Muscle of back (tissue), 11 donors: ENCODE measurements around the gene COQ8A. TPM values are rescaled to one million over a fixed set of nuclear protein-coding genes. Genes with fewer than 3 reads are reported as not detected.
A peak's percentile ranks its signal among the peaks of the same experiment; 100 is the strongest.
"Not testable (repeated sequence)": the region's sequence is repeated elsewhere in the genome, so short reads cannot be mapped to it uniquely, and the experiment has no call there.

Experiments
- DNase-seq, 3 donors: peaks; one replicate each; pipeline versions ENCODE4 v3.0.0 to v3.0.0-alpha.2; 2013
- polyA plus RNA-seq, 10 donors: library from polyadenylated mRNA; unstranded; fragments of 120-200 nt; gene quantifications; one replicate each; pipeline ENCODE4 v1.2.1, GENCODE V29; 2013; ENCODE audit not compliant: insufficient read length in 10 of 10

The COQ8A gene
- polyA plus RNA-seq, 10 donors = 34.0 to 74.5 (median 54.9) TPM

DNA sequence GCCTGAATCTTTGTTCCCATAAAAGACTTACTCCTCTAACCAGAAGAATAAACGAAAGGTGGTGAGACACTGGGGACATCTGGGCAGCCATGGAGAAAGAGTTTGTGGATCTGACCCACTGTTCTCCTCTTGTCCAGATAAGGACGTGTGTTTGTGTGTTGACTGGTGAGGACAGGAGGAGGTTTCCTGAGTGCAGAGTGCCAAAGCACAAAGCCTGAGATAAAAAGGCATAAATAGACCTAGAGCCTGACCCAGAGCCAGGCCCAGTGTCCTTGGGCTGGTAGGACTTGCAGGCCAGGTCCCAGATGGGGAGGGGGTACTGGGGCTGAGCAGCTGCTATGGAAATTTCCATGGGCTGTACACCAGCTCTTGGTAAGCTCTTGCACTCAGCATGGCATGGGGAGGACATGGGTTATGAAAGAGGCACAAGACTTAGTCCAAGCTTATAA, 19.6 kb upstream of the COQ8A start:
- DNase-seq = no peak

- DNase-seq = no peak
Measured at GRCh38 chr1:226921504-226921903, 18.6 kb upstream of the COQ8A start.

GRCh38 chr1:226929260-226930111, 10.6 kb upstream of the COQ8A start:
- not testable (repeated sequence) for DNase-seq

GRCh38 chr1:226934483-226935237, 5.4 kb upstream of the COQ8A start:
- DNase-seq = no peak

DNA sequence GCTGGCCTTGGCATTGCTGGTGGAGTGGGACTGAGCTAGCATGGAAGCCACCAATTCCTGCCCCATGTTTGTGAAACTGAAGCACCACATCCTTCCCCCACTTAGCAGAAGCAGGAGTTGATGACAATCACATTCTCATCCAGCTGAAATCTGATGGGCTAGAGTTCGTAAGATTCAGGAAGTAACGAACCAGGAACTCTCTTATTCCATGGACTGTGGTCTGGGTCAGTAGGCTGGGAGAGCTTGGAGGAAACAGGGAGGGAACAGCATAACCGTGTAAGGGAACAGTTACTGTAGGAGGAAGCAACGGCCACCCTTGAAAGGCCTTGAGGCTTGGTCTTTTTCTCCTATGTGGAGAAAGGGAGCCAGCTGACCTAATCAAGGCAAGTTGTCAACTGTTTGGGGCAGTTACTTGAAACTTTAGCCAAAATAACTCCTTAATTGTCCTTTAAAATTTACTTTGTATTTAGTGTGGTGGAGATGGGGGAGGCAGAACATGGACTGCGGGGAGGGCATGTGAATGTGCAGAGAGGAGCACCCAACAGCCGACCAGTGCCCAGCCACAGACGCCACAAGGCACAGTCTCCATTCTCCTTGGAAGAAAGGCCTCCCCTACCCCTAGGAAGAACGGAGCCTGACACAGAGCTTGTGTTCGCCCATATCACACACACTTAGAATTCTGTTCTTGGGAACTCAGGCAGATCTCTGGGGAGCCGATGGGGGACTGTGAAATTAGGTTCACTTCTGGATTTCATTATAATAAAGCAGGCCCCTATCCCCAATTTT, 2.0 kb upstream of the COQ8A start:
- DNase-seq = peak in 1 of 3 donors; percentile 8

DNA sequence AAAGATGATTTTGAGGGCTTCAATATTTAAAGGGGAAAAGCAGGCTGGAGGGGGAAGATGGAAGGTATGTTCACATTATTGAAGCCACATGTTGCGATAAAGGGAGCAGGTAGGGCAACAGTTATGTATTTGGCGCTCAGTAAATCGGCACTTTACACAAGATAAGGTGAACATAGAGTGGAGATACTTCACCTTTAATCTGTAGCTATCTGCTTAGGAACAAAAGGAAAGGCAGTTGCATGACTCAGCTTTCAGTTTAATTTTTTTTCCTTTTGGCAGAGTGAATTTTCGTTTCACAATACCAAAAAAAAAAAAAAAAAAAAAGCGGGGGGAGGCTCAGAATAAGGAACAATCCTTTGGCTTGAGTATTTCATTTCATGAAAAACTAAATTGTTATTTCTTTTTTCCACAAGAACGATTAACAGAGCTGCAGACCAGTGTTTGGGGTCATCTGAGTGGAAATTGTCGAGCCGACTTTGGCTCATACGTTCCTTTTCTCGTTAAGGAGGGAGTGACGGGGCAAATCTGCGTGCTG, 1.1 kb upstream of the COQ8A start:
- peak in 2 of 3 donors; percentile 26 to 37 for DNase-seq

DNA sequence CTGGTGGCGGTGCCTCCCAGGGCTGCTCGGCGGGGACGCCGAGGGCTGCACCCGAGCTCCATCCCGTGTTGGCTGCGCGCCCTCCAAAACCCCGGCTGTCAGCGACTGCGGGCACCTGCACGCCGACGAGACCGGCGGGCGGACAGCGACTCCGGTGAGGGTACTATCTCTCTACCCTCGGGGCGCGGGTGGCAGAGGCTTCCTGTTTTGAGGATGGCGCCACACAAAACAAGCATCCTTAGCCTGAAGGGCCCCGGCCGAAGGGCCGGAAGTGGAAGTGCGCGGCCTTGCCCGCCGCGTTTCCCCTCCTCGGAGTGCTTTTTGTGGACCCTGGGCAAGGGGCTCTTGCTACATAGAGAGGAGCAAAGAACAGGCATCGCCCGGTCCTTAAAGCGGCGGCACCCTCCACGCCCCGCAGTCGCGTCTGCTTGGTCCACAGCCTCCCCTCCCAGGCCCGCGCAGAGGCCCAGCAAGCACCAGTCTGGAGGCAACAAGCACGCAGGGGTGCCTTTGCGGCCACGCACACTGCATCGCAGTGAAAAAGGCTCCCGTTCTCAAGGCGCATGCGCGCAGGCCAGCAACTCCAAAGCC, 561 bp upstream of the COQ8A start:
- peak in 2 of 3 donors; percentile 68 to 88 for DNase-seq

DNA sequence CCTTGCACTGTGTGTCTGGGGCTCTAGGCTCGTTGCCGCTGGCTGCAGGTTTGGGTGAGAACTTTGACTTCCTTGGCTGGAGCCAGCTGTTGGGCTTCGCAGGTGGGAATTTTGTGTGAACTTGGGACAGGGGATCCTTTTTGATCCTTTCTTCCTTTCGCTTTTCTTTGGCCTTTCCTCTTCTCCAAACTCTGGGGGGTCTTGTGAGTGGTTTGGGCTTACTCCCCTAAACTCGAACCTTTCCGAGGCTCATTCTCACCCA, 643 bp downstream of the COQ8A start:
- no peak for DNase-seq

DNA sequence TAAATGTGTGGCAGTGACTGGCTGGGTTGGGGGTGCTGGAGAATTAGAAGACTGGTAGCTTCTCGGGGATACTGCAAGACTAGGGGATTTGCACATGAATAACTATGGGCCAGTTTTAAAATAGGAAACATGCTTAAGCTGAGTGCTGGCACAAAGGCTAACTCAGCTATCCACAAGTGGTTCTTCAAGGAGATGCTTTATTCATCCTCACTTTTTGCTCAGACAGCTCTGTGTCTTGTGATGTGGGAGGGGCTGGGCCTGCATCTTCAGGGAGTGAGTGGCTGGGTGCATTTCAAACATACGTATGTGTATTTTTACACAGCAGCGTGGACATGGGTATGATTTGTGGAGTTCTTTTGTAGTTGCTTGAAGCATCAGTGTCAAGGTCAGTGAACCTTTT, 2.3 kb downstream of the COQ8A start:
- DNase-seq = no peak

DNA sequence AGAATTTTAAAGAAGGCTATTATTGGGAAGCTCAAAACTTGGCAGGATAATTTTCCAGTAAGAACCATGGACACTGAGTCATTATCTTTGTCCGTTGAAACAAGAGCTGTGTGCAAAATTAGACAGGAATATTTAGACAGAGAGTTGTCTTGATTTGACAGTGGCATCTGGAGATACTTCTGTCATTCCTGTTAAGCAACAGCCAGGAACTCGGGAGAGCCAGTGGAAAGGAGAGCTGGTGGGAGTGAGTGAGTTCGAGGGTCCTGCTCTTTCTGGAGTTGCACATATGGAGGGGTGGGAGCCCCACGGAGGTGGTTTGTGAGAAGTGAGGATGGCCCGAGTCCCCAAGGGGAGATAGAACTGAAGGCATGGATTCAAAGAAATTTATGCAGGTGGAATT, 3.1 kb downstream of the COQ8A start:
- DNase-seq = no peak

DNA sequence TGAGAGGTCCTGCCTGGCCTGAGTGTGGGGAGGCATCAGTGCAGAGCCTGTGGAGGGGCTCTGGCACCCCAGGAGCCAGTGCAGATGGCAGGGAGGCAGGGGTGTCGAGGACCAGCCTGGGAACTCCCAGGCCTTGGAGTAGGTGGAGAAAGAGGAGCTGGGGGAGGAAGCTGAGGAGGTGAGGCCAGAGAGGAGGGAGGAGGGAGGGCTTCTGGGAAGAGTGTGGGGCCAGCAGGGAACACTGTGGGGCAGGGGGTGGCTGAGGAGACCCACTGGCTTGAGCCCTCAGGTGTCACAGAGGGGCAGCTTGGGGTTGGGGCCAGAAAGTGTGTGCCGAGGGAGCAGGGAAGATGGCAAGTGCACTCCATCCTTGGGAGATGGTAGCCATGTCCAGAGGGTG, 3.8 kb downstream of the COQ8A start:
- no peak for DNase-seq

DNA sequence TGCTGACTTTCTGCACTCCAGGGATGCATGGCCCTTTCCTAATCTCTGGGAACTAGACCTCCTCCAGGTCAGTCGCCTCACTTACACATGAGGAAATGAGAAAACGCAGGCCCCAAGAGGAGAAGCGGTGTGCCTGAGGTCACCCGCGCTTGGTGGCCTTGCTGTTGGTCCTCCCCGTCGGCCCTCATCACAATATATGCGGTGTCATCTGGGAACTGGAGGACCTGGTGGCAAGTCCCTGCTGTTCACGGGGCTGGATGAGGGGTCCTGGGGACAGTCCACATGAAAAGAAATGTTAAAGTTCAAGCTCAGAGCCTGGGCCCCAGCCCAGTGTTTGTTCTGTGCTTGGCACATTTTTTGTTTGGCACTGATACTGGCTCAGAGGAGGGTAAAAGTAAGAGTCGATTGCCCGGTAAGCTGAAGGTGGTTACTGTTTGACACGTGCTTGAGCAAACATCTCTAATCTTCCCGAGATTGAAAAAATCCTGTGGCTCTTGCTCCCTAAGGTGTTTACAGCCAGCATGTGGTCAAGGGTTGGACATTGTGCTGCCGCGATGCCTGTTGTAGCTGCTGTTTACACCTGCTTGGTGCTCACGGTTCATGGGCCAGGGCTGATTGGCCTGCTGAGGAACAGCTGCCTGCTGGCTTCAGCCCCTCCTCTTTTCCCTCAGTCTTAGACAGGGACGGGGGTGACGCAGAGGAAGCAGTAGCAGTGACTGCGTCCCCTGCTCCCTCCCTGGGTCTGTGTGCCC, 5.2 kb downstream of the COQ8A start:
- DNase-seq = peak in 2 of 3 donors; percentile 18 to 25

GRCh38 chr1:226945858-226946245, 5.8 kb downstream of the COQ8A start:
- no peak for DNase-seq

DNA sequence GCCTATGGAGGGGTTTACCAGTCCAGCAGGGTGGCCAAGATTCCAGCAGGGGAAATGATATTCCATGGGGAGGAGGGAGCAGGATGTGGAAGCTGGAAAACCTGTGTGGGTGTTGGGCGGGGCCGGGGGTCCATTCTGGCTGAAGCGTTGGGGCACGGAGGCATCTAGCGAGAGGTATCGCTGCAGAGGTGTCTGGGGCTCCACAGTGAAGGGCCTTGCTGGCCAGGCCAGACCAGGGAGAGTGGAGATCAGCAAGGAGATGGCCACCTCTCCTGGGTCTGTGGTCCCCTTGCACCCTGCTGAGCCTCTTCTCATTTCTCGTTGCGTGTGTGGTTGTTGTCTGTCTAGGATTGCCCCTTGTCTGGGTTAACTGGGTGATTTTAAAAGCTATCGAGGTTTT, 6.2 kb downstream of the COQ8A start:
- DNase-seq = no peak

GRCh38 chr1:226946841-226947240, 6.7 kb downstream of the COQ8A start:
- DNase-seq = no peak

DNA sequence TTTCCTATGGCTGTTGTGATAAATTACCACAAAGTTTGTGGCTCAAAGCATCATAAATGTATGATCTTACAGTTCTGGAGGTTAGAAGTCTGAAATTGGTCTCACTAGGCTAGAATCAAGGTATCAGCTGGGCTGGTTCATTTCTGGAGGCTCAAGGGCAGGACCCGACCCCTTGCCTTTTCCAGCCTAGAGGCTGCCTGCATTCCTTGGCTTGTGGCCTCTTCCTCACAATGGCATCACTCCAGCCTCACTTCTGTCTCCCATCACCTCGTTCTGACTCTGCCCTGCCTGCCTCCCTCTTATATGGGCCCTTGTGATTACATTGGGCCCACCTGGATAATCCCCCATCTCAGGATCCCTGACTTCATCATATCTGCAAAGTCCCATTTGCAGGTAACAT, 8.0 kb downstream of the COQ8A start:
- DNase-seq = no peak

DNA sequence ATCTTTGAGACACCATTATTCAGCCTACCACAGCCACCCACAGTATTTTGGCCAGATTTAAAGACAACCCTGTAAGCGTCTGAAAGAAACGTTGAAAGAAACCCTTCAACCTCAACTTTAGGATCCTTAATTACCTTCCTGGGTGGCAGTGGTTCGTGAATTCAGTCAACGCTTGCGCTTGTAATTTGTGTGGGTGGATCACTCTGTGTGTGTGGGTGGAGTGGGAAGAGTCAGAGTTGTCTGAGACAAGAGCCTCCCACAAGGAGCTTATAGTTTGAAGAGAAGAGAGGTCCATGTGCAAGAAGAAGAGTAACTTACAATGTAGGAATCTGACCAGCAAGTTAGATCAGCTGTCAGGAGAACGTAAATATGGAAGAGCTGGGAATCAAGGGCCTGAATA, 8.4 kb downstream of the COQ8A start:
- no peak for DNase-seq

GRCh38 chr1:226948996-226949395, 8.9 kb downstream of the COQ8A start:
- no peak for DNase-seq

GRCh38 chr1:226949401-226949800, 9.3 kb downstream of the COQ8A start:
- no peak for DNase-seq

DNA sequence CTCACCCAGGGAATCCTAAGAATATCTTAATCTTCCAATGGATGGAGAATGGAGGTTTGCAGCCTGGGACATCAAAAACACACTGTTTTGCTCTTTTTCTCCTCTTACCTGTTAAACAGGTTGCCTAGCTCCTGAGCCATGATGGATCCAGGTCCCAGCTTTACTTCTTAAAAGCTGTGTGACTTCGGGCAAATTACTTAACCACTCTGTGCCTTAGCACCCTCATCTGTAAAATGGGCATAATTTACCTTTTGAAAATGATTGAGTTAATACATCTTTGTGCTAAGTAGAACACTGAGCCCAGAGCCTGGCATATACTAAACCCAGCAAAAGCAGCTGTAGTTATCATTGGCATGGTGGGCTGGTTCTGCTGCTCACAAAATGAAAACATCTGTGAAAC, 10.2 kb downstream of the COQ8A start:
- no peak for DNase-seq

- DNase-seq = no peak
Measured at GRCh38 chr1:226950871-226951270, 10.8 kb downstream of the COQ8A start.
